Esophagus muscularis mucosa (tissue), 4 donors: ENCODE data around the gene DNAH6. TPM values are rescaled to one million over a fixed set of nuclear protein-coding genes. Genes with fewer than 3 reads are reported as not detected.

ENCODE experiments used
- DNase-seq: peaks from one replicate; pipeline ENCODE4 v3.0.0-alpha.2; 2017; ENCODE audit errors: extremely low spot score
- H3K27ac ChIP-seq, 4 donors: fragments of 200-600 bp; sonication (generic); replicated peaks in 1 of 4; 1 replicate in 3 of 4; 2 replicates in 1 of 4; pipeline ENCODE4 v1.5.1; 2016 to 2019; ENCODE audit warnings: mild to moderate bottlenecking in 1 of 4
- H3K27me3 ChIP-seq, 4 donors: fragments of 200-600 bp; sonication (generic); one replicate each; pipeline versions ENCODE4 v1.5.1 to v1.6.0; 2016 to 2019
- H3K36me3 ChIP-seq, 4 donors: fragments of 200-600 bp; sonication (generic); one replicate each; pipeline ENCODE4 v1.5.1; 2016 to 2019
- H3K4me1 ChIP-seq, 4 donors: fragments of 200-600 bp; sonication (generic); one replicate each; pipeline ENCODE4 v1.5.1; 2016 to 2019
- H3K4me3 ChIP-seq, 4 donors: fragments of 200-600 bp; sonication (generic); 1 replicate in 2 of 4; 2 replicates in 2 of 4; pipeline ENCODE4 v1.5.1; 2016 to 2019; ENCODE audit warnings: mild to moderate bottlenecking in 4 of 4, moderate library complexity in 1 of 4
- H3K9me3 ChIP-seq, 4 donors: fragments of 200-600 bp; sonication (generic); 1 replicate in 3 of 4; 2 replicates in 1 of 4; pipeline ENCODE4 v1.5.1; 2016 to 2019
- CTCF ChIP-seq, 3 experiments: fragments of 200-600 bp in 2 of 3; fragments of 450-650 bp in 1 of 3; sonication (generic) in 2 of 3; IDR thresholded peaks; one replicate each; pipeline ENCODE4 v1.5.1; 2017 to 2019; ENCODE audit warnings: antibody characterized with exemption in 3 of 3, mild to moderate bottlenecking in 2 of 3, moderate library complexity in 1 of 3
- EP300 ChIP-seq: sonication (generic); formaldehyde crosslinking; IDR thresholded peaks from one replicate; pipeline ENCODE4 v1.6.1; 2017; ENCODE audit warnings: antibody characterized with exemption
- POLR2A ChIP-seq: fragments of 450-650 bp; IDR thresholded peaks from one replicate; pipeline ENCODE4 v1.6.1; 2017; ENCODE audit warnings: antibody characterized with exemption, moderate library complexity, mild to moderate bottlenecking, low read depth
- POLR2AphosphoS5 ChIP-seq, 2 donors: sonication (generic); formaldehyde crosslinking; IDR thresholded peaks; one replicate each; pipeline ENCODE4 v1.6.1; 2017; ENCODE audit warnings: antibody characterized with exemption in 2 of 2
- WGBS: methylation state at CpG from one replicate; pipeline ENCODE4 v1.1.5; 2018; 5-methylcytosine and 5-hydroxymethylcytosine counted together
- intact Hi-C: fragments of 100-400 bp; cut with DNase I; formaldehyde crosslinking; loops from one replicate; pipeline ENCODE4 v1.15.1; 2023
- total RNA-seq, 4 donors: library from RNA; depleted of rRNA; stranded (reverse); fragments of >200 nt; gene quantifications; one replicate each; pipeline versions ENCODE4 v1.1.0 to v1.2.1, GENCODE V29; 2016

The DNAH6 gene
- total RNA-seq, 4 donors from 2014 or later, result 0.11 to 0.42 (median 0.23) TPM

GRCh38 chr2:84779781-84780180 is 263.5 kb downstream of the DNAH6 start:
- no peak for DNase-seq
- H3K4me3 ChIP-seq, result no peak overlapping the region
- WGBS, result 63% methylated on average over 3 of the region's 3 CpGs
- no peaks in the 10 kb centered on the region for H3K9me3 ChIP-seq
- H3K36me3 ChIP-seq, result no peaks in the 10 kb centered on the region
- intact Hi-C loops, result no loop called here
- no peak for TF ChIP-seq POLR2A
- TF ChIP-seq POLR2AphosphoS5 (IDR thresholded peaks at IDR 0.05), result no peak
- no peak for TF ChIP-seq CTCF (IDR thresholded peaks at IDR 0.05)
- TF ChIP-seq EP300, result no peak
- H3K27me3 ChIP-seq, result no peaks in the 10 kb centered on the region
- no peaks in the 10 kb centered on the region for H3K4me1 ChIP-seq
- no peak overlapping the region for H3K27ac ChIP-seq

GRCh38 chr2:84781942-84782716 is 265.8 kb downstream of the DNAH6 start:
- no peak for DNase-seq
- H3K36me3 ChIP-seq, result no peaks in the 10 kb centered on the region
- TF ChIP-seq EP300 (no peak), POLR2A (no peak), CTCF (IDR thresholded peaks at IDR 0.05) (no peak), POLR2AphosphoS5 (IDR thresholded peaks at IDR 0.05) (no peak)
- H3K27me3 ChIP-seq, result no peaks in the 10 kb centered on the region
- no peak overlapping the region for H3K27ac ChIP-seq
- H3K4me3 ChIP-seq, result no peak overlapping the region
- WGBS, result 56% methylated on average over 3 of the region's 3 CpGs
- no peaks in the 10 kb centered on the region for H3K4me1 ChIP-seq
- H3K9me3 ChIP-seq, result no peaks in the 10 kb centered on the region
- intact Hi-C loops, result no loop called here

GRCh38 chr2:84782717-84783442 is 266.6 kb downstream of the DNAH6 start:
- no peaks in the 10 kb centered on the region for H3K36me3 ChIP-seq
- 68% methylated on average over 1 of the region's 1 CpG for WGBS
- H3K9me3 ChIP-seq, result no peaks in the 10 kb centered on the region
- no peak overlapping the region for H3K27ac ChIP-seq
- no peaks in the 10 kb centered on the region for H3K4me1 ChIP-seq
- DNase-seq, result no peak
- intact Hi-C loops, result no loop called here
- H3K27me3 ChIP-seq, result no peaks in the 10 kb centered on the region
- no peak for TF ChIP-seq POLR2AphosphoS5 (IDR thresholded peaks at IDR 0.05)
- no peak for TF ChIP-seq CTCF (IDR thresholded peaks at IDR 0.05)
- TF ChIP-seq EP300, result no peak
- TF ChIP-seq POLR2A, result no peak
- no peak overlapping the region for H3K4me3 ChIP-seq

- intact Hi-C loops, result no loop called here
- DNase-seq, result no peak
- no peaks in the 10 kb centered on the region for H3K27me3 ChIP-seq
- 78% methylated on average over 4 of the region's 4 CpGs for WGBS
- no peak overlapping the region for H3K27ac ChIP-seq
- no peaks in the 10 kb centered on the region for H3K9me3 ChIP-seq
- H3K4me3 ChIP-seq, result no peak overlapping the region
- H3K4me1 ChIP-seq, result no peaks in the 10 kb centered on the region
- TF ChIP-seq EP300, result no peak
- no peak for TF ChIP-seq CTCF (IDR thresholded peaks at IDR 0.05)
- TF ChIP-seq POLR2A, result no peak
- TF ChIP-seq POLR2AphosphoS5 (IDR thresholded peaks at IDR 0.05), result no peak
- H3K36me3 ChIP-seq, result no peaks in the 10 kb centered on the region
Measured at GRCh38 chr2:84785950-84786349, 269.7 kb downstream of the DNAH6 start.
